GM18502 (cell line): ENCODE measurements around the gene PIGS.
A peak's percentile ranks its signal among the peaks of the same experiment; 100 is the strongest.

Experiments
- ATAC-seq: cut with Tn5 transposase; IDR thresholded peaks from one replicate; pipeline ENCODE4 v1.9.1; 2021; ENCODE audit warnings: mild to moderate bottlenecking; ENCODE audit not compliant: unreplicated experiment, poor library complexity

PIGS gene

GRCh38 chr17:28551421-28552175 lies 19.7 kb downstream of the PIGS start:
- ATAC-seq: no peak

- ATAC-seq: no peak
Observed at GRCh38 chr17:28550858-28551257, 20.5 kb downstream of the PIGS start.

- peak; percentile 44 for ATAC-seq
Observed at GRCh38 chr17:28549236-28550132, 21.8 kb downstream of the PIGS start.

GRCh38 chr17:28548417-28549130 lies 22.8 kb downstream of the PIGS start:
- no peak for ATAC-seq

- ATAC-seq: peak; percentile 51
Observed at GRCh38 chr17:28547623-28548416, 23.5 kb downstream of the PIGS start.

- ATAC-seq: no peak
Observed at GRCh38 chr17:28547096-28547622, 24.2 kb downstream of the PIGS start.

GRCh38 chr17:28545787-28546415 lies 25.4 kb downstream of the PIGS start:
- ATAC-seq: no peak

GRCh38 chr17:28545141-28545503 lies 26.2 kb downstream of the PIGS start:
- no peak for ATAC-seq

GRCh38 chr17:28544402-28545140 lies 26.8 kb downstream of the PIGS start:
- ATAC-seq: no peak

GRCh38 chr17:28541439-28541838 lies 29.9 kb downstream of the PIGS start:
- ATAC-seq: no peak

- no peak for ATAC-seq
Observed at GRCh38 chr17:28540231-28540630, 31.1 kb downstream of the PIGS start.

GRCh38 chr17:28538296-28538895 lies 32.9 kb downstream of the PIGS start:
- no peak for ATAC-seq

GRCh38 chr17:28537219-28537610 lies 34.1 kb downstream of the PIGS start:
- no peak for ATAC-seq

GRCh38 chr17:28536532-28537218 lies 34.6 kb downstream of the PIGS start:
- ATAC-seq: no peak

GRCh38 chr17:28534740-28535375 lies 36.5 kb downstream of the PIGS start:
- no peak for ATAC-seq

GRCh38 chr17:28533091-28533807 lies 38.1 kb downstream of the PIGS start:
- ATAC-seq: no peak
